Prostate gland (tissue), 2 donors: Measurements from ENCODE around the gene ETV6.

ENCODE experiments used
- POLR2A ChIP-seq: fragments of 450-650 bp; IDR thresholded peaks from one replicate; pipeline ENCODE4 v1.6.1; 2016; ENCODE audit warnings: antibody characterized with exemption, mild to moderate bottlenecking
- TF ChIP-seq, protein P1 (sequence below), 4 experiments: fragments of 200-600 bp in 2 of 4; fragments of 450-650 bp in 2 of 4; sonication (generic) in 2 of 4; IDR thresholded peaks; 1 replicate in 3 of 4; 2 replicates in 1 of 4; pipeline ENCODE4 v1.5.1; 2016 to 2019; ENCODE audit warnings: antibody characterized with exemption in 4 of 4, mild to moderate bottlenecking in 2 of 4, moderate library complexity in 2 of 4

DNA sequence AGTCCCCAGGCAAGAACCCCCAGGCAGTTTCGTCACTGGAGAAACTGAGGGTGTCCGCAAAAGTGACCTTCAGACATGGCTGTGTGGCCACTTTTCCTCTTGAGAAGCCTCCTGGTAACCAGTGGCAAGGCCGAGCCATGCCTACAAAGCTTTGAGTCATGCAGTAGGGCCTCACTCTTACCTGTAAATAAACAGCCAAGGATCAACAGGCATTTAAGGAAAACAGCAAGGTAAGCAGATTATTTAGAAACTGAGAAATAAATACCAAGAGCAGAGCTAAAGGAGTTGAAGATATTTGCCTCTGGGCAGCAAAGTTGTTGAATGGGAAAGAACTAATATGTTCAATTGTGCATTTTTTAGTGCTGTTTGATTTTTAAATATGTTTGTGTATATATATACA, 280.2 kb downstream of the ETV6 start:
- TF ChIP-seq, protein P1, sequence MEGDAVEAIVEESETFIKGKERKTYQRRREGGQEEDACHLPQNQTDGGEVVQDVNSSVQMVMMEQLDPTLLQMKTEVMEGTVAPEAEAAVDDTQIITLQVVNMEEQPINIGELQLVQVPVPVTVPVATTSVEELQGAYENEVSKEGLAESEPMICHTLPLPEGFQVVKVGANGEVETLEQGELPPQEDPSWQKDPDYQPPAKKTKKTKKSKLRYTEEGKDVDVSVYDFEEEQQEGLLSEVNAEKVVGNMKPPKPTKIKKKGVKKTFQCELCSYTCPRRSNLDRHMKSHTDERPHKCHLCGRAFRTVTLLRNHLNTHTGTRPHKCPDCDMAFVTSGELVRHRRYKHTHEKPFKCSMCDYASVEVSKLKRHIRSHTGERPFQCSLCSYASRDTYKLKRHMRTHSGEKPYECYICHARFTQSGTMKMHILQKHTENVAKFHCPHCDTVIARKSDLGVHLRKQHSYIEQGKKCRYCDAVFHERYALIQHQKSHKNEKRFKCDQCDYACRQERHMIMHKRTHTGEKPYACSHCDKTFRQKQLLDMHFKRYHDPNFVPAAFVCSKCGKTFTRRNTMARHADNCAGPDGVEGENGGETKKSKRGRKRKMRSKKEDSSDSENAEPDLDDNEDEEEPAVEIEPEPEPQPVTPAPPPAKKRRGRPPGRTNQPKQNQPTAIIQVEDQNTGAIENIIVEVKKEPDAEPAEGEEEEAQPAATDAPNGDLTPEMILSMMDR (IDR thresholded peaks at IDR 0.05) = no peak
- TF ChIP-seq POLR2A = no peak
